NCI-H146 (cell line): ENCODE results near the gene SIN3A.
"Not testable (repeated sequence)": the region's sequence is repeated elsewhere in the genome, so short reads cannot be mapped to it uniquely, and the experiment has no call there.

Experiments used
- DNase-seq: peaks from one replicate; lab custom pipeline; 2025; lab: John Stamatoyannopoulos, UW

The SIN3A gene

DNA sequence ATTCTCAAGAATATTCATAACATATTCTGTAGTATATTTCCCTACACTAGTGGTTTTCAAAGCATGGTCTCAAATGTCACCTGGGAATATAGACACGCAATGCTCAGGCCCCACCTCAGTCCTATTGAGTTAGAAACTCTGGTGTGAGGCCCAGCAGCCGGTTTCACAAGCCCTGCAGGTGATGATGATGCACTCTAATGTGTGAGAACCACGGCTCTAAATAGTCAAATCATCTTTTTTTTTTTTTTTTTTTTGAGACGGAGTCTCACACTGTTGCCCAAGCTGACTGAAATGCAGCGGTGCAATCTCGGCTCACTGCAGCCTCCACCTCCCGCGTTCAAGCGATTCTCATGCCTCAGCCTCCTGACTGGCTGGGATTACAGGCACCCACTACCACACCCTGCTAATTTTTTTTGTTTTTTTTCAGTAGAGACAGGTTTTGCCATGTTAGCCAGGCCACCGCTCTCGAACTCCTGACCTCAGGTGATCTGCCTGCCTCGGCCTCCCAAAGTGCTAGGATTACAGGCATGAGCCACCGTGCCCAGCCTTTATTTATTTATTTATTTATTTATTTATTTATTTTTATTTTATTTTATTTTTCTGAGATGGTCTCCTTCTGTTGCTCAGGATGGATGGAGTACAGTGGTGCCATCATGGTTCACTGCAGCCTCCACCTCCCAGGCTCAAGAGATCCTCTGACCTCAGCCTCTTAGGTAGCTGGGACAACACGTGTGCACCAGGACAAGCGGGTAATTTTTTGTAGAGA lies 117.7 kb downstream of the SIN3A start:
- not testable (repeated sequence) for DNase-seq

DNA sequence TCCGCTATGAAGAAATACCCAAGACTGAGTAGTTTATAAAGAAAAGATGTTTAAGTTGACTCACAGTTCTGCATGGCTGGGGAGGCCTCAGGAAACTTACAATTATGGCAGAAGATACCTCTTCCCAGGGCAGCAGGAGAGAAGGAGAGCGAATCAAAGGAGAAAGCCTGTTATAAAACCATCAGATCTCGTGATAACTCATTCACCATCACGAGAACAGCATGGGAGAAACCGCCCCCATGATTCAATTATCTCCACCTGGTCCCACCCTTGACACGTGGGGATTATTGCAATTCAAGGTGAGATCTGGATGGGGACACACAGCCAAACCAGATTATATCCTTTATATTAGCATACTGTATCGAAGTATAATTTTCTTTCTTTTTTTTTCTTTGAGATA lies 119.4 kb downstream of the SIN3A start:
- DNase-seq, result not testable (repeated sequence)

DNA sequence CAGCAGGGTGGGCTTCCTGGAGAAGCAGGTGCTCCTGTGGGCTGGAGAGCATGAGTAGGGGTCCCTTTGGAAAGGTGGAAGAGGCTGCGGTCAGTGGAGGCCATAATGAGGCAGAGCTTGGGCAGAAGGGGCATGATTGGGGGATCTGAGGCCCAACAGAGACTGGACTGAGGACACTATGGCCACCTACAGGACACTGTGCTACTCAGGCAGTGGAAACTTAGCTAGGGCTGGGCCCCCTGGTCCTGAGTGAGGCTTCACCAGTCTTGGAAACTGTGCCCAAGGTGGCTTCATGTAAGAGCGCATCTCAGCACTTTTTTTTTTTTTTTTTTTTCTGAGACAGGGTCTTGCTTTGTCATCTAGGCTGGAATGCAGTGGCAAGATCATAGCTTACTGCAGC lies 121.9 kb downstream of the SIN3A start:
- DNase-seq, result no peak

DNA sequence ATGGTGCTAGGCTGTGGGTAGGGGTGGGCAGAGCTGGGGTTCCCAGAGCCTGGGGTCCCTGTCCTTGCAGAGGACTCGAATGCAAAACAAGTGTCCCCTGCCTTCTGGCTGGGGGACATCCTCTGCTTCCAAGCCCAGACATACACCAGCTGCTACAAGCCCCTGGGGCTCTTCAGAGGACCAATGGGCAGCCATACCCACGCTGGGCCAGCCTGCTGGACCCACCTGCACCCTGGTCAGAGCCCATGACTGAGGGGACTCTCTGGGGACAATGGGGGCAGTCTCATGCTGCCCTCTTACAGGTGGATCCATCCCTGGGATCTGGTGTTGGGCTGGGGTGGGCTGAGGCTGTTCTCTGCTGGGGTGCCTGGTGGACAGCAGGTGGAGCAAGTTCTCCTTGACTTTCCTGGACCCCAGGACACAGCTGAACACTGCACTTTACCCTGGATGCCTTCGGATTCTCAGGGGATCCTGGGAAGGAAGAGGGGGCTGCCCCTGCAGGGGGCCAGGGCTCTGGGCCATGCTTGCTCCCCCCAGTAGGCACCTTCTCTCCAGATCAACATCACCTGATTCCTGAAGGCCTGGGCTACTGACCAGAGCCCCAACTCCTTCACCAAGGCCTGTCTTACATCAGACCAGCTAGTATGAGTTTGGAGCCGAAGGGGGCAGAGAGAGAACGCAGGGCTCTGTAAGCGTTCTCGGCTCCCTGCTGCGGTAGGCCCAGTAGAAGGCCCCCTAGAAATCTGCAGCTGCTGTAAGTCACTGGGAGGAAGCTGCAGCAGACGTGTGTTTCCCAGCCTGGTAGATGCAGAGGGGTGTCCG lies 122.8 kb downstream of the SIN3A start:
- no peak for DNase-seq

DNA sequence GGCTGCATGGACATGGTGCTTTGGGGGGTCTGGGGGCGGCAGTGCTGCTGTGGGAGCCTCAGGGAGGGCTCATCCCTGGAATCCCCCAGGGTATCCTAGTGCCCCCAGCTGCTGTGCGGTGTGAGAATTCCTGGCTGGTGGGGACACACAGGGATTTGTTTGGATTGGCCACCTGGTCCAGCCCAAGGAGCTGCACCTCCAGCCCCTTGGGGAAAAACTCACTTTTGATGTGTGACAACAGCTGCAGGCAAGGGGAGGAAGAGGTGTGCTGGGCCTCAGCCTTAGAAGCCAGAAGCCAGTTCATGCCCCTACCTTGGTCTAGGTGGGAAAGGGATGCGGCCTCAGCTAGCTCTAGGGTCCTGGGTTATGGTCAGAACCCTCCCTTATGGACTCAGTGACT lies 124.0 kb downstream of the SIN3A start:
- DNase-seq, result no peak

DNA sequence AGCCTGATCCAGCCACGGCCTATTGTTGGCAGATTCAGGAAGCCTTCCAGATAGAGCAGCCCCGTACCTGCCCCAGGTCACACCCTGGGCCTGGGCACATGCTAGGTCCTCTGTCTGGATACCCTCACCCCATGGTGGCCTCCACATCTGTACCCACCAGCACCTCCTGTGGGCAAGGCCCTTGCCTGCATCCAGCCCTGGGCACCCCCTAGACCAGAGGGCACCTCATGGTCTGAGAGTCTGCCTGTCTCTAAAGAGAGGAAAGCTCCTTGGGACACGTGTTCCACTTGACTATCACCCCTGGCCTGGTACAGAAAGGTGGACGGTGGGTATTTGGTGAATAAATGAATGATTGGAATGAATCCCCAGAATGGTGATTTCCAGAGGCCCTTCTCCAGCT lies 124.5 kb downstream of the SIN3A start:
- DNase-seq, result no peak

DNA sequence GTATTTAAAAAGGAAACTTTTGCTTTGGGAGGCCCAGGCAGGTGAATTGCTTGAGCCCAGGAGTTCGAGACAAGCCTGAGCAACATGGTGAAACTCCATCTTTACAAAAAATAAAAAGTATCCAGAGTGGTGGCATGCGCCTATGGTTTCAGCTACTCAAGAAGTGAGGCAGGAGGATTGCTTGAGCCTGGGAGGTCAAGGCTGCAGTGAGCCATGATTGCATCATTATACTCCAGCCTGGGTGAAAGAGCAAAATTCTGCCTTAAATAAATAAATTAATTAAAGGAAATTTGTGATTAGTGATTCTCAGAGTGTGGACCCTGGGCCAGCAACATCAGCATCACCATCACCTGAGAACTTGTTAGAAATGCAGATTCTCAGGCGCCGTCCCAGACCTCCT lies 125.6 kb downstream of the SIN3A start:
- no peak for DNase-seq

DNA sequence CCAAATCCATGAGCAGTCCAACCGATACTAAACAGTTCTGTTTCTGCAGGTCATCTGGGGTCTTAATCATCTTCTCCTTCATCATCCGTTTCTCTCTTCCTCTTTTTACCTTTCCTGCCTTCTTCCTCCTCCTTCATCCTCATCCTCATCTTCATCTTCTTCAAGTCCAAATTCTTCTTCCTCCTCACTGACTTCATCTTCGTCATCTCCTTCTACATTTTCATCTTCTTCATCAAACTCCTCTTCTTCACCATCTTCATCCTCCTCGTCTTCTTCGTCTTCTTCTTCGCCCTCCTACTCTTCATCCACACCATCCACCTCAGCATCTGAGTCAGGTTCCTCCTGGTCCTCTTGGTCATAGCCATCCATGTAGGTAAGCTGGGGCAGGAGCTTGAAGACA lies 129.8 kb downstream of the SIN3A start:
- no peak for DNase-seq
